Activated CD8-positive, alpha-beta memory T cell treated with anti-CD3 and anti-CD28 coated beads, Interleukin-2, amount 50 U/mL, for 24 hours (primary cell): ENCODE results near the gene UNC93B1.

ENCODE experiments used
- DNase-seq: peaks from one replicate; pipeline ENCODE4 v3.0.0-alpha.2; 2020; ENCODE audit errors: extremely low read depth

The UNC93B1 gene

GRCh38 chr11:68040101-68040956 is 36.4 kb upstream of the UNC93B1 start:
- no peak for DNase-seq

- DNase-seq = no peak
Observed at GRCh38 chr11:68039526-68040086, 35.7 kb upstream of the UNC93B1 start.

- DNase-seq = no peak
Observed at GRCh38 chr11:68038718-68039525, 35.0 kb upstream of the UNC93B1 start, which contains the start of gene TCIRG1. TCIRG1 (plus strand) TSS chr11:68039025; CDS start chr11:68041272, 2,247 bp downstream.

GRCh38 chr11:68038226-68038717 is 34.4 kb upstream of the UNC93B1 start:
- DNase-seq = no peak

- DNase-seq = no peak
Observed at GRCh38 chr11:68037411-68038225, 33.7 kb upstream of the UNC93B1 start.

GRCh38 chr11:68036717-68037239 is 32.9 kb upstream of the UNC93B1 start:
- DNase-seq = no peak

GRCh38 chr11:68036141-68036716 is 32.3 kb upstream of the UNC93B1 start:
- DNase-seq = no peak

- no peak for DNase-seq
Observed at GRCh38 chr11:68035266-68035876, 31.5 kb upstream of the UNC93B1 start.

GRCh38 chr11:68033708-68034045 is 29.8 kb upstream of the UNC93B1 start:
- no peak for DNase-seq

GRCh38 chr11:68032997-68033707 is 29.3 kb upstream of the UNC93B1 start:
- DNase-seq = no peak

- DNase-seq = no peak
Observed at GRCh38 chr11:68032003-68032402, 28.1 kb upstream of the UNC93B1 start.

- DNase-seq = no peak
Observed at GRCh38 chr11:68031144-68031464, 27.2 kb upstream of the UNC93B1 start.

GRCh38 chr11:68030318-68031143 is 26.6 kb upstream of the UNC93B1 start, which contains the start of gene NDUFS8:
NDUFS8 (plus strand) TSS chr11:68030681; CDS start chr11:68032152, 1,471 bp downstream.
- DNase-seq = peak; percentile 97

- no peak for DNase-seq
Observed at GRCh38 chr11:68028802-68029545, 25.1 kb upstream of the UNC93B1 start.

GRCh38 chr11:68027667-68028066 is 23.8 kb upstream of the UNC93B1 start:
- no peak for DNase-seq

- no peak for DNase-seq
Observed at GRCh38 chr11:68026391-68027105, 22.7 kb upstream of the UNC93B1 start.

GRCh38 chr11:68025047-68025446 is 21.1 kb upstream of the UNC93B1 start:
- no peak for DNase-seq

- DNase-seq = no peak
Observed at GRCh38 chr11:68024508-68024907, 20.6 kb upstream of the UNC93B1 start.
